HG03575 (cell line): ENCODE results near the gene SENP5.

Experiments used
- ATAC-seq: cut with Tn5 transposase; IDR thresholded peaks from one replicate; pipeline ENCODE4 v1.9.1; 2021; ENCODE audit not compliant: unreplicated experiment, insufficient number of reproducible peaks, low FRiP score; ENCODE audit errors: extremely low read depth

SENP5 gene

GRCh38 chr3:196875258-196875657, 7.5 kb downstream of the SENP5 start:
- ATAC-seq = no peak

- no peak for ATAC-seq
Observed at GRCh38 chr3:196883361-196883760, 15.6 kb downstream of the SENP5 start.

GRCh38 chr3:196886144-196886543, 18.4 kb downstream of the SENP5 start:
- no peak for ATAC-seq

GRCh38 chr3:196889844-196890708, 22.4 kb downstream of the SENP5 start:
- ATAC-seq = no peak

- no peak for ATAC-seq
Observed at GRCh38 chr3:196894557-196895295, 27.0 kb downstream of the SENP5 start.

GRCh38 chr3:196896229-196896628, 28.5 kb downstream of the SENP5 start:
- no peak for ATAC-seq

- ATAC-seq = no peak
Observed at GRCh38 chr3:196901768-196902167, 34.0 kb downstream of the SENP5 start.

- no peak for ATAC-seq
Observed at GRCh38 chr3:196902296-196902695, 34.6 kb downstream of the SENP5 start.

GRCh38 chr3:196903740-196904139, 36.0 kb downstream of the SENP5 start:
- no peak for ATAC-seq

- ATAC-seq = no peak
Observed at GRCh38 chr3:196914866-196915265, 47.1 kb downstream of the SENP5 start.

- ATAC-seq = no peak
Observed at GRCh38 chr3:196915375-196915774, 47.7 kb downstream of the SENP5 start.

GRCh38 chr3:196916221-196916620, 48.5 kb downstream of the SENP5 start:
- no peak for ATAC-seq

- no peak for ATAC-seq
Observed at GRCh38 chr3:196916995-196917394, 49.3 kb downstream of the SENP5 start.

GRCh38 chr3:196918968-196919367, 51.2 kb downstream of the SENP5 start:
- ATAC-seq = no peak

GRCh38 chr3:196920733-196921132, 53.0 kb downstream of the SENP5 start:
- ATAC-seq = no peak

- ATAC-seq = no peak
Observed at GRCh38 chr3:196927571-196928453, 60.1 kb downstream of the SENP5 start.

- ATAC-seq = no peak
Observed at GRCh38 chr3:196931157-196931556, 63.4 kb downstream of the SENP5 start.

- no peak for ATAC-seq
Observed at GRCh38 chr3:196931828-196932587, 64.3 kb downstream of the SENP5 start.

GRCh38 chr3:196932600-196932999, 64.9 kb downstream of the SENP5 start:
- no peak for ATAC-seq
